HL-60/S4 treated with retinoic acid at 250 ng/mL for 4 days and 3 days (cell line): ENCODE measurements around the gene ZNF536.

Experiments used
- in situ Hi-C: fragments of 300-500 bp; cut with MboI; formaldehyde crosslinking; loops from 2 replicates; pipeline ENCODE4 v1.7.0; 2022; ENCODE audit warnings: low sequenced_read_pairs

Gene ZNF536

GRCh38 chr19:30555075-30555790 lies 183.0 kb downstream of the ZNF536 start:
- in situ Hi-C loops = no loop called here

GRCh38 chr19:30555791-30556110 lies 183.6 kb downstream of the ZNF536 start:
- in situ Hi-C loops = no loop called here

DNA sequence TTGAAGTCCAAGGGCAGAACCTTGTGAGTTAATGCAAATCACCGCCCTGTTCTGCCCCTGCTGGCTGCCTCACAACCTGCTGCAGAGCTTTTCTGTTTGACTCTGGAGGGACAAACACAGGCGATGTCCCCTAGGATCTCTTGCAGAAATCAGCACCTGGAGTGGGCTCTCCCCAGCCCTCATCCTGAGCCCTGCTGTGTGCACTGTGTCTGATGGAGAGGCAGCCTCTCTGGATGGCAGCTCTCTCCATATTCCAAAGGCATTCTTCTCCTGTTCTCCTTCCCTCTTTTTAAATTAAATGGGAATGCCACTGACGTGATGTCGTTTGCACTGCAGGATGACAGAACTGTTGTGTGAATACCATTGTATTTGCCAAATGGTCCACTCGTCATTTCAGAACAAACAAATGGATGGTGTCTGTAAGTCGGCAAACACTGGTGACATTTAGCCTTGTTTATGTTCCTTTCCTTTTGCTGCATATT lies 184.1 kb downstream of the ZNF536 start:
- in situ Hi-C loops = no loop called here

GRCh38 chr19:30557212-30557611 lies 185.0 kb downstream of the ZNF536 start:
- in situ Hi-C loops = no loop called here

DNA sequence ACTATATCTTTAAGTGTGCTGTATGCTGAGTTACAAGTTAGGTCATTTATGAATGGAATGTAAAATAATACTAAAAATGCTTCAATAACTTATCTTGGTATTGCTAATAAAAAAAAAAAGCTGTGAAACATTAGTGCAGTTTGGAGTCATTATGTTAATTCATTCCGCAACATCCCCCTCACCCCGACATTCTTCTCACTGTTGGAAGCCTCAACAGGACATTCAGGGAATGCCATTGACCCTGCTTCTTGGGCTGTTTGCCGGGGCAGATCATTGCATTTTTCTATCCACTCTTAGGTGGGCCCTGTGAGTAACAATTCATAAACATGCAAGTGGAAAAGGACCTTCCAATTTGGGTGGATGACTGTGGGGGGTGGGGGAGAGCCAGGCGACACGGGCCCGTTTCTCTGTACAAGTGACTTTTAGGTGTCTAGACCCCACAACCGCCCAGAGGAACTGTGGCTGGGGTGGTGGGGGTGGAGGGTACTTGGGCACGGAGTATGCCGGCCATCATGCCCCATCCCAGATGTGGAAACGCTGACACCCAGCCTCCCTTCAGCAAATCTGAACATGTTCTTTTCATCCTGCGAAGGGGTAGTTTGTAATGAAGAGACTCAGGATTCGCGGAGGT lies 185.9 kb downstream of the ZNF536 start:
- in situ Hi-C loops = no loop called here

- in situ Hi-C loops = no loop called here
These were observed 186.6 kb downstream of the ZNF536 start for GRCh38 chr19:30558793-30559192.

- in situ Hi-C loops = no loop called here
These were observed 187.3 kb downstream of the ZNF536 start for GRCh38 chr19:30559446-30559845.

GRCh38 chr19:30562981-30563380 lies 190.8 kb downstream of the ZNF536 start:
- in situ Hi-C loops = no loop called here

DNA sequence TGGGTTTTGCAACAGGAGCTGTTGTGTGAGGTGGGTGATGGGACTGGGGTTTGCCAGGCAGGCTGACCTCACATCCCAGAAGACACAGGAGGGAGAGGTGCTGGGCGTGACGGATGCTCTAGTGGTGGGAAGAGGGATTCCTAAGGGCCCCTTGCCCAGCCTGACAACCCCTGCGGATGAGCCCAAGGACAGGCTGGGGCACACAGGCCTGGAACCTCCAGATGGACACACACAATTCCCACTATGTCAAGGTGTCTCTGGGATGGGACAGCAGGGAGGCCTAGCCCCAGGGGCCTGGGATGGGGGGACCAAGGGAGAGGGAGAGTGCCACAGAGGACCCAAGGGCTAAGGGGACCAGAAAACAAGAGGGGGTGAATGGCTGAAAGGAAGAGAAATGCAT lies 191.5 kb downstream of the ZNF536 start:
- in situ Hi-C loops = no loop called here

- in situ Hi-C loops = no loop called here
These were observed 192.4 kb downstream of the ZNF536 start for GRCh38 chr19:30564551-30565011.

- in situ Hi-C loops = no loop called here
These were observed 193.5 kb downstream of the ZNF536 start for GRCh38 chr19:30565636-30566035.

DNA sequence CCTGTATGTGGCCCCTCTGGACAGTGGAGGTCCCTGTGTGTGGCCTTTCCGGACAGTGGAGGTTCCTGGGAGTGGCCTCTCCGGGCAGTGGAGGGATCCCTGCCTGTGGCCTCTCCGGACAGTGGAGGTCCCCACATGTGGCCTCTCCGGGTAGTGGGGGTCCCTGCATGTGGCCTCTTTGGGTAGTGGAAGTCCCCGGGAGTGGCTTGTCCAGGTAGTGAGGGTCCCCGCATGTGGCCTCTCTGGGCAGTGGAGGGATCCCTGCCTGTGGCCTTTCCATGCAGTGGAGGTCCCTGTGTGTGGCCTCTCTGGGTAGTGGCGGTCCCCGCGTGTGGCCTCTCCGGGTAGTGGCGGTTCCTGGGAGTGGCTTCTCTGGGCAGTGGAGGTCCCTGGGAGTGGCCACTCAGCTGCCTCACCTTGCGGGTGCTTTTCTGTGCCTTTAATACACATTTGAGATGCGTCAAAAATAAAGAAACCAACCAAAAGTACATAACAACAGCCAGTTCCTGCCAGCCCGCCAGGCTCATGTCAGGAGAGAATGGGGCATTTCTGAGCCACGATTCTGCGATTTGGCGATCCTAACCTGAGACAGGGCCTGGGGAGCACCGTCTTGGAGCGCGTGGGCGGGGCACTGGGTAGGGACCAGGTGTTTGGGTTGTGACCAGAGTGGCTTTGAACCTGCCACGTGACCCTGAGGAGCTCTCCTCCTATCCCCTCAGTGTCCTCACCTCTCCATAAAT lies 194.7 kb downstream of the ZNF536 start:
- in situ Hi-C loops = no loop called here

DNA sequence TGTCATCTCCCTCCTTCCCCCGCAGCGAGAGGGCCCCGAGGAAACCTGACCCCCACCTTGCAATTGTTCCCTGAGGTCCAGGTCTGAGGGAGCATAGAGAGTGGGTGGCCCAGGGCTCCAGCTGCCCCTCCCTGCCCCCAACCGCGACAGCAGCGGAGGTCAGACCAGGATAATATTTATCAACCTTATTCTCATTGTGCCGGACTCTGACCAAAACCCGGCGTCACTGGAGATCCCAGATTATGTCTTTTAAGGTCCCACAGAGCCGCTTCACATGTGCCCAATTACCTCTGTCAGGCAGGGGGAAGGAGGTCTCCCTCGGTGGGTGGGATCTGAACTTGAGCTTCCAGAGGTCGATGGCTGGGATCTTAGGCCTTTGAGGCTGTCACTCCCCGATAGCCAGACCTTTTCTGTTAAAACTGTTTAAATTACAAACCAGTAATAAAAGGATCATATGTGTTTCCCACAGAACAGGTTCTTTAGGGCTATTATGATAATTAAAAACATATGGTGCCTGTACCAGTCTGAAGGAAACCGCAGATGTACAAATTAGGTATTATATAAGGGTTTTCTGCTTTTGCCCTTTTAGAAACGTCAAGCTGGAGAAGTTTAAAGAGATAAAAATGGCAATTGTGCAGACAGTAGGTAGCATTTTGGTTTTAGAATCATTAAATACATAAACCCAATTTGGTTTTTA lies 195.5 kb downstream of the ZNF536 start:
- in situ Hi-C loops = no loop called here

DNA sequence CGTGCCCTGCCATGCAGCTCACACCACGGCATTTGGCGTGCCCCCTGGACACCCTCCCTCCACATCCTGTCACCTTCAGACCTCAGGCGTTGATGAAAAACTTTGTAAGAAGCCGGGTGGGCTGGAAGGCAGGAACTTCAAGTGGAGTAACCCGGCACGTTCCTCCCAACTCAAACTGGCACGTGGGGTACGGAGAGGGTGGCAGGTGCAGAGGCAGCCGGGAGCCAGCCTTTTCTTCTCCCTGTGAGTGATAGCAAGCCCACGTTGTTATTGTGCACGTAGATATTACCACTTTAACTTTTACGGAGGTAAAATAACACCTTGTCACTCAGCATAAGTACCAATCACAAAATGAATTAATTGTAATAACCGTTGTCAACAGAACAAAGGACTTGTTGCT lies 198.0 kb downstream of the ZNF536 start:
- in situ Hi-C loops = no loop called here

- in situ Hi-C loops = no loop called here
These were observed 205.4 kb downstream of the ZNF536 start for GRCh38 chr19:30577551-30578105.

DNA sequence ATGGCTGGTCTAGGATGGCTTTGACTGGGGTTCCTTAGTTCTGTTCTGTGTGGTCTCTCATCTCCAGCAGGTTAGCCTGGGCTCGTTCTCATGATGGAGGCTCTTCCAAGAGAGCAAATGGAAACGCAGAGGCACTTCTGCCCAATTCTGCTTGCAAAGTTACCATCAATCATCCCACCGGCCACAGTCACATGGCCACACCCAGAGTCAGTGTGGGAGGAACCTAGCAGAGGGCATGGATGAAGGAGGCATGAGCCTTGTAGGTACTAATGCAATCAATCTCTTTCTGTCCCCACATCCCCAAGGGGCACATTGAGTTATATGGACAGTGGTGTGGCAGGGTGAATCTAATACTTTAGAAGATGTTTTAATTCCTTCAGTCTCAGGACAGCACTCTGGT lies 207.2 kb downstream of the ZNF536 start:
- in situ Hi-C loops = no loop called here

DNA sequence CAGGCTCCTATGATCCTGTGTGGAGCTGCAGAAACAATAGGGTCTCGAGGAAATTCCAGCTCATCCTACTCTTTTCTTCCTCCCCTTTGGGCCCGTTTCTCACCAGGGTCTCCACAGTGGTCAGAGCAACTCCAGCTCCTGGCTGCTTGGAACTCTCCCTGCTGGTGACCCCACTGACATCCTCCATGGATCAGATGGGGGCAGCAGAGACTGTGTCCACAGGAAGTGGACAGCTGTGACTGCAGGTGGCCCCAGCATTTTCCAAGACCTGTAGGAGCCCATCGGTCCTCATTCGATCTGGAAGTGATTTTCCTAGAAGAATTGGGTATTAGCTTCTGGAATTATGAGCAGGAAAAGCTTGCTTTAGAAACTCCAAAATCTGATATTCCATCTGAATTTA lies 208.5 kb downstream of the ZNF536 start:
- in situ Hi-C loops = no loop called here

DNA sequence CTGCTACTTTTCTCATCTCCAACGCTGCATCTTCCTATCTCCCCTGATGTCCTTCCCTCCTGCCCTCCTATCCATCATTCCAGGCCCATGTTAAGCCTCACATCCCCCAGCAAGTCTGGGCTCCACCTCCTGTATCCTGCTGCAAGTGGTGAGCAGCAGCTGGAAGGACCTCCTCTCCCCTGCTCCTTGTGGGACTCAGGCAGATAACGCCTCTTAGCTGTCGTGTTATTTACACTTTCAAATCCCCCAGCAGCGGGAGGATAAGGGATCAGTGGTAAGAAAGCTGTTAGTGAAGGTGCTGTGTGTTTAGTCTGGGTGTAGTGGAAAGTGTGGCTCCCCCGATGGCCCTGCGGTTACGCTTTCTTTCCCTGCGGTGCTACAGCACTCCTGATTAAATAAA lies 211.9 kb downstream of the ZNF536 start:
- in situ Hi-C loops = no loop called here

- in situ Hi-C loops = no loop called here
These were observed 215.7 kb downstream of the ZNF536 start for GRCh38 chr19:30587869-30588268.

GRCh38 chr19:30590596-30591229 lies 218.5 kb downstream of the ZNF536 start:
- in situ Hi-C loops = no loop called here

DNA sequence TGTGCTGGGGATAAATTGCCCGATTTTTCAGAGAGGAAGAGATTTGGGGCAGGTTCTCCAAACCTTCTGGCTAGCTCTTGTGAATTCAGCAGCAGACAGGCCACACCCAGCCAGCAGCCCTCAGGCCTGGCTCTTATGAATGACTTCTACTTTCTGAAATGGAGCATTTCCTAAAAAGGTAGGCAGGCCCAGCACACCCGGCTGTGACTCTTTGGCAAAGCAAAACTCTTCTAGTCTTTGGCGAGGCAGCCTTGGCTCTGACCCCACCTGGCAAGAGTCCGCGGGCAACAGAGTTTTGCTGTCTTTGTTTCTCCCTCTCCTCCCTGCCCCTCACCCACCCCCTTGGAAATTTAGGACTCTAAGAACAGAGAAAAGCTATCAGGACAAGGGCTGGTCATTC lies 221.2 kb downstream of the ZNF536 start:
- in situ Hi-C loops = no loop called here
